Activated CD4-positive, alpha-beta T cell treated with anti-CD3 and anti-CD28 coated beads for 24 hours (primary cell): ENCODE measurements around the gene ECE2.

Experiments used
- DNase-seq, 2 donors: peaks; one replicate each; pipeline ENCODE4 v3.0.0-alpha.2; 2020; ENCODE audit warnings: low read depth in 2 of 2

The ECE2 gene

GRCh38 chr3:184275961-184276910 lies at the start of gene ECE2:
Gene ECE2 (plus strand): TSS chr3:184276022. CDS start chr3:184276154, 132 bp downstream.
- DNase-seq = no peak

- DNase-seq = no peak
These were observed 48.3 kb upstream of the ECE2 start for GRCh38 chr3:184227481-184227935.

- DNase-seq = no peak
These were observed 47.3 kb upstream of the ECE2 start for GRCh38 chr3:184228376-184229137.

- DNase-seq = peak; percentile 32 to 52
These were observed 46.3 kb upstream of the ECE2 start, which contains the start of gene VWA5B2 for GRCh38 chr3:184229394-184230080. Gene VWA5B2 (plus strand): TSS chr3:184229585. CDS start chr3:184230529, 944 bp downstream.

- DNase-seq = no peak
These were observed 45.7 kb upstream of the ECE2 start for GRCh38 chr3:184230081-184230602.

GRCh38 chr3:184230603-184231528 lies 45.0 kb upstream of the ECE2 start:
- no peak for DNase-seq

- no peak for DNase-seq
These were observed 44.2 kb upstream of the ECE2 start for GRCh38 chr3:184231671-184232070.

- no peak for DNase-seq
These were observed 42.5 kb upstream of the ECE2 start for GRCh38 chr3:184233127-184233843.

GRCh38 chr3:184234224-184234623 lies 41.6 kb upstream of the ECE2 start:
- no peak for DNase-seq

- DNase-seq = no peak
These were observed 41.0 kb upstream of the ECE2 start for GRCh38 chr3:184234671-184235380.

GRCh38 chr3:184235381-184236032 lies 40.3 kb upstream of the ECE2 start:
- no peak for DNase-seq

- DNase-seq = no peak
These were observed 39.8 kb upstream of the ECE2 start for GRCh38 chr3:184236033-184236410.

- DNase-seq = no peak
These were observed 39.2 kb upstream of the ECE2 start for GRCh38 chr3:184236636-184237035.

GRCh38 chr3:184237211-184237610 lies 38.6 kb upstream of the ECE2 start:
- no peak for DNase-seq

GRCh38 chr3:184237807-184238206 lies 38.0 kb upstream of the ECE2 start:
- DNase-seq = no peak

- no peak for DNase-seq
These were observed 37.5 kb upstream of the ECE2 start for GRCh38 chr3:184238246-184238818.

- DNase-seq = no peak
These were observed 36.6 kb upstream of the ECE2 start for GRCh38 chr3:184239221-184239620.

- no peak for DNase-seq
These were observed 36.1 kb upstream of the ECE2 start for GRCh38 chr3:184239708-184240107.
